Dedifferentiated amniotic fluid mesenchymal stem cell (primary cell): ENCODE measurements around the gene TMEM63C.
"Not testable (repeated sequence)": the region's sequence is repeated elsewhere in the genome, so short reads cannot be mapped to it uniquely, and the experiment has no call there.

ENCODE experiments used
- DNase-seq: peaks from one replicate; pipeline ENCODE4 v3.0.0-alpha.2; 2016; ENCODE audit errors: extremely low spot score

TMEM63C gene

GRCh38 chr14:77157740-77158139, 23.9 kb upstream of the TMEM63C start:
- DNase-seq: no peak

GRCh38 chr14:77158175-77158881, 23.3 kb upstream of the TMEM63C start:
- DNase-seq: peak; percentile 80

- no peak for DNase-seq
Observed at GRCh38 chr14:77158882-77159255, 22.7 kb upstream of the TMEM63C start.

- no peak for DNase-seq
Observed at GRCh38 chr14:77161011-77161410, 20.6 kb upstream of the TMEM63C start.

- DNase-seq: no peak
Observed at GRCh38 chr14:77170045-77170444, 11.6 kb upstream of the TMEM63C start.

- DNase-seq: no peak
Observed at GRCh38 chr14:77172916-77173315, 8.7 kb upstream of the TMEM63C start.

- not testable (repeated sequence) for DNase-seq
Observed at GRCh38 chr14:77173911-77174617, 7.5 kb upstream of the TMEM63C start.

- DNase-seq: no peak
Observed at GRCh38 chr14:77175843-77176242, 5.8 kb upstream of the TMEM63C start.

GRCh38 chr14:77177702-77178101, 3.9 kb upstream of the TMEM63C start:
- no peak for DNase-seq

GRCh38 chr14:77178656-77179055, 2.9 kb upstream of the TMEM63C start:
- DNase-seq: no peak

GRCh38 chr14:77180726-77181602, 634 bp upstream of the TMEM63C start:
- no peak for DNase-seq

GRCh38 chr14:77183896-77184295, 2.3 kb downstream of the TMEM63C start:
- no peak for DNase-seq

GRCh38 chr14:77184396-77185092, 2.9 kb downstream of the TMEM63C start:
- DNase-seq: no peak

- no peak for DNase-seq
Observed at GRCh38 chr14:77185093-77185465, 3.5 kb downstream of the TMEM63C start.

GRCh38 chr14:77186911-77187648, 5.5 kb downstream of the TMEM63C start:
- no peak for DNase-seq

- no peak for DNase-seq
Observed at GRCh38 chr14:77187649-77188012, 6.0 kb downstream of the TMEM63C start.

GRCh38 chr14:77189479-77189878, 7.9 kb downstream of the TMEM63C start:
- no peak for DNase-seq

GRCh38 chr14:77190977-77191376, 9.4 kb downstream of the TMEM63C start:
- no peak for DNase-seq

GRCh38 chr14:77194706-77195105, 13.1 kb downstream of the TMEM63C start:
- DNase-seq: no peak

GRCh38 chr14:77195766-77196165, 14.2 kb downstream of the TMEM63C start:
- DNase-seq: no peak

- DNase-seq: no peak
Observed at GRCh38 chr14:77197988-77198387, 16.4 kb downstream of the TMEM63C start.
